Liver (tissue), 9 donors: ENCODE data around the gene ADCY3. TPM values are rescaled to one million over a fixed set of nuclear protein-coding genes. Genes with fewer than 3 reads are reported as not detected.

Source experiments
- DNase-seq: peaks from one replicate; pipeline ENCODE4 v3.0.0-alpha.2; 2017; ENCODE audit warnings: low spot score
- H3K27ac ChIP-seq, 2 donors: one replicate each; pipeline ENCODE4 v1.7.0; 2013; ENCODE audit warnings: inconsistent platforms in 2 of 2, low read length in 2 of 2, control low read depth in 1 of 2, low read depth in 1 of 2, mild to moderate bottlenecking in 1 of 2
- H3K27me3 ChIP-seq, 4 donors: one replicate each; pipeline versions ENCODE4 v1.6.1 to v1.7.0; 2013; ENCODE audit warnings: low read length in 3 of 4, inconsistent platforms in 1 of 4, mild to moderate bottlenecking in 1 of 4, moderate library complexity in 1 of 4; ENCODE audit not compliant: control insufficient read depth in 4 of 4, insufficient read depth in 4 of 4
- H3K36me3 ChIP-seq, 4 donors: one replicate each; pipeline versions ENCODE4 v1.6.1 to v1.7.0; 2013; ENCODE audit warnings: low read length in 3 of 4, mild to moderate bottlenecking in 3 of 4, low read depth in 1 of 4, moderate library complexity in 1 of 4; ENCODE audit not compliant: control insufficient read depth in 4 of 4, insufficient read depth in 3 of 4
- H3K4me1 ChIP-seq, 4 donors: one replicate each; pipeline versions ENCODE4 v1.6.1 to v1.7.0; 2013; ENCODE audit warnings: low read length in 3 of 4, mild to moderate bottlenecking in 3 of 4, moderate library complexity in 1 of 4; ENCODE audit not compliant: control insufficient read depth in 4 of 4, insufficient read depth in 4 of 4
- H3K4me3 ChIP-seq, 3 donors: one replicate each; pipeline versions ENCODE4 v1.6.1 to v1.7.0; 2013; ENCODE audit warnings: low read length in 3 of 3, control low read depth in 1 of 3, low read depth in 1 of 3, mild to moderate bottlenecking in 1 of 3
- H3K9ac ChIP-seq, 2 donors: one replicate each; pipeline ENCODE4 v1.7.0; 2013; ENCODE audit warnings: low read length in 2 of 2, mild to moderate bottlenecking in 2 of 2, moderate library complexity in 2 of 2, control low read depth in 1 of 2, low read depth in 1 of 2
- H3K9me3 ChIP-seq, 4 donors: one replicate each; pipeline versions ENCODE4 v1.6.1 to v1.7.0; 2013; ENCODE audit warnings: low read length in 3 of 4; ENCODE audit not compliant: control insufficient read depth in 4 of 4
- ATF3 ChIP-seq: IDR thresholded peaks from 2 replicates; pipeline ENCODE4 v1.6.1; 2016; ENCODE audit warnings: antibody characterized with exemption
- CTCF ChIP-seq: fragments of 150-350 bp; IDR thresholded peaks from 2 replicates; pipeline ENCODE4 v1.5.1; 2017; ENCODE audit warnings: improper control_type of control experiment, low read depth, low read length; ENCODE audit not compliant: missing input control
- FOXA2 ChIP-seq: IDR thresholded peaks from 2 replicates; pipeline ENCODE4 v1.6.1; 2016; ENCODE audit warnings: antibody characterized with exemption
- GABPA ChIP-seq, 2 donors: IDR thresholded peaks in 1 of 2; conservative IDR thresholded peaks in 1 of 2; 2 replicates each; pipeline ENCODE4 v1.6.1; 2016; ENCODE audit warnings: antibody characterized with exemption in 2 of 2, mild to moderate bottlenecking in 1 of 2, moderate library complexity in 1 of 2
- HNF4A ChIP-seq, 2 donors: conservative IDR thresholded peaks; 2 replicates each; pipeline ENCODE4 v1.6.1; 2016; ENCODE audit warnings: antibody characterized with exemption in 2 of 2, mild to moderate bottlenecking in 2 of 2
- HNF4G ChIP-seq: IDR thresholded peaks from 2 replicates; pipeline ENCODE4 v1.6.1; 2016; ENCODE audit warnings: antibody characterized with exemption
- JUND ChIP-seq, 2 donors: IDR thresholded peaks; 2 replicates each; pipeline ENCODE4 v1.6.1; 2016; ENCODE audit warnings: antibody characterized with exemption in 2 of 2
- NR2F2 ChIP-seq: IDR thresholded peaks from 2 replicates; pipeline ENCODE4 v1.6.1; 2016; ENCODE audit warnings: antibody characterized with exemption
- RAD21 ChIP-seq, 2 donors: IDR thresholded peaks; 2 replicates each; pipeline ENCODE4 v1.6.1; 2016; ENCODE audit warnings: antibody characterized with exemption in 2 of 2, mild to moderate bottlenecking in 2 of 2
- REST ChIP-seq: IDR thresholded peaks from 2 replicates; pipeline ENCODE4 v1.6.1; 2016; ENCODE audit warnings: antibody characterized with exemption, mild to moderate bottlenecking
- RXRA ChIP-seq, 2 donors: IDR thresholded peaks; 2 replicates each; pipeline ENCODE4 v1.6.1; 2017 to 2018; ENCODE audit warnings: antibody characterized with exemption in 2 of 2, mild to moderate bottlenecking in 1 of 2
- TAF1 ChIP-seq: conservative IDR thresholded peaks from 2 replicates; pipeline ENCODE4 v1.6.1; 2016; ENCODE audit warnings: antibody characterized with exemption, mild to moderate bottlenecking
- YY1 ChIP-seq: IDR thresholded peaks from 2 replicates; pipeline ENCODE4 v1.6.1; 2016; ENCODE audit warnings: antibody characterized with exemption, mild to moderate bottlenecking
- WGBS: extraction: QIAGEN DNeasy Blood & Tissue Kit; methylation state at CpG from one replicate; pipeline ENCODE4 v1.1.7; 2013; 5-methylcytosine and 5-hydroxymethylcytosine counted together
- polyA plus RNA-seq, 2 donors: library from polyadenylated mRNA; stranded (reverse) in 1 of 2; unstranded in 1 of 2; fragments of 200-250 nt in 1 of 2; fragments of >200 nt in 1 of 2; fragmentation: Nextera tagmentation in 1 of 2; extraction: Ambion mirVana in 1 of 2; gene quantifications; one replicate each; pipeline versions ENCODE4 v1.2.1 to v1.2.3, GENCODE V29; 2013 to 2015
- total RNA-seq, 2 donors: library from RNA; depleted of rRNA; stranded (reverse); fragments of >200 nt; gene quantifications; one replicate each; pipeline ENCODE4 v1.2.3, GENCODE V29; 2014
- TF ChIP-seq, protein P1 (sequence below): IDR thresholded peaks from 2 replicates; pipeline ENCODE4 v1.6.1; 2016; ENCODE audit warnings: antibody characterized with exemption
- TF ChIP-seq, protein P2 (sequence below): IDR thresholded peaks from 2 replicates; pipeline ENCODE4 v1.6.1; 2016; ENCODE audit warnings: antibody characterized with exemption
- donor health status: healthy.
- donor health status: healthy.
- donor health status: healthy.
- donor health status: healthy.
- donor health status: healthy.

ADCY3 gene
- total and polyA plus RNA-seq, 4 donors: 0.99 to 8.4 (median 6.4) TPM

DNA sequence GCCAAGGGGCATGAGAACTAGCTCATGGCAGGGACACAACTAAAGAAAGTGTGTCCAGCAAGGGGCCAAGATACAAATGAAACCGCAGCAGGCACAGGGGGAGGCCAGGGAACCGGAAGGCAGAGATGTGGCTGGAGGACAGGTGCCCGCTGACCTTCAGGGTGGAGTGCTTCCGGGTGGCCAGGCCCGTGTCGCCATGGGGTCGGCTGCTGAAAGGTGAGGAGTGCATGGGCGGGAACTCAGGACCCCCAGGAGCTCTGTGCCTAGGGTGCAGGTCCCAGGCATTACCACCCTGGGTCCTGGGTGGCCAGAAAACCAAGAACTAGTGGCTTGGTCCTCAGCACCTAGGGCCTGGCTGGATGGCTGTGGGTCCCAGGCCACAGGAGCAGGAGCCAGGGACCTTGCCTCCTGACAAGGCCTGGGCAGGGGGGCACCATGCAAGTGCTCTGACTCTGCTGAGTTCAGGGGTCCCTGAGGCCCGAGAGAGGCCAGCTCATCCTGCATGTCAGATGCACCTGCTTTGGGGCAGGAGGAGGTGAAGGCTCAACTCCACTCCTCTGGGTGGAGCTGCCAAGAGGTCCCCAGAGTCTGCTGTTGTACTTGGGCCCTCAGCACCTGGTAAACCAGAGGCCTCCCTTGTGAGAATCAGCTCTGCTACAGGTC lies 75.9 kb downstream of the ADCY3 start:
- DNase-seq: no peak
- no peaks in the 10 kb centered on the region for H3K4me1 ChIP-seq
- no peaks in the 10 kb centered on the region for H3K27me3 ChIP-seq
- H3K36me3 ChIP-seq: peaks cover 0 to 2% (median 0%) of the 10 kb centered on the region in 4 donors
- H3K9ac ChIP-seq: no peak overlapping the region
- 95% methylated on average over 9 of the region's 9 CpGs for WGBS
- no peak overlapping the region for H3K4me3 ChIP-seq
- no peaks in the 10 kb centered on the region for H3K9me3 ChIP-seq
- no peak overlapping the region for H3K27ac ChIP-seq
- TF ChIP-seq, protein P1, sequence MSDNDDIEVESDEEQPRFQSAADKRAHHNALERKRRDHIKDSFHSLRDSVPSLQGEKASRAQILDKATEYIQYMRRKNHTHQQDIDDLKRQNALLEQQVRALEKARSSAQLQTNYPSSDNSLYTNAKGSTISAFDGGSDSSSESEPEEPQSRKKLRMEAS: no peak
- TF ChIP-seq HNF4G (no peak), REST (no peak), JUND (IDR thresholded peaks at IDR 0.05) (no peak), RXRA (IDR thresholded peaks at IDR 0.05) (no peak), GABPA (IDR thresholded peaks at IDR 0.05 in 1 of 2, conservative IDR thresholded peaks at IDR 0.05 in 1 of 2) (no peak), RAD21 (IDR thresholded peaks at IDR 0.05) (no peak), HNF4A (conservative IDR thresholded peaks at IDR 0.05) (no peak), YY1 (no peak), ATF3 (no peak), CTCF (no peak), FOXA2 (no peak), NR2F2 (no peak), TAF1 (no peak)
- TF ChIP-seq, protein P2, sequence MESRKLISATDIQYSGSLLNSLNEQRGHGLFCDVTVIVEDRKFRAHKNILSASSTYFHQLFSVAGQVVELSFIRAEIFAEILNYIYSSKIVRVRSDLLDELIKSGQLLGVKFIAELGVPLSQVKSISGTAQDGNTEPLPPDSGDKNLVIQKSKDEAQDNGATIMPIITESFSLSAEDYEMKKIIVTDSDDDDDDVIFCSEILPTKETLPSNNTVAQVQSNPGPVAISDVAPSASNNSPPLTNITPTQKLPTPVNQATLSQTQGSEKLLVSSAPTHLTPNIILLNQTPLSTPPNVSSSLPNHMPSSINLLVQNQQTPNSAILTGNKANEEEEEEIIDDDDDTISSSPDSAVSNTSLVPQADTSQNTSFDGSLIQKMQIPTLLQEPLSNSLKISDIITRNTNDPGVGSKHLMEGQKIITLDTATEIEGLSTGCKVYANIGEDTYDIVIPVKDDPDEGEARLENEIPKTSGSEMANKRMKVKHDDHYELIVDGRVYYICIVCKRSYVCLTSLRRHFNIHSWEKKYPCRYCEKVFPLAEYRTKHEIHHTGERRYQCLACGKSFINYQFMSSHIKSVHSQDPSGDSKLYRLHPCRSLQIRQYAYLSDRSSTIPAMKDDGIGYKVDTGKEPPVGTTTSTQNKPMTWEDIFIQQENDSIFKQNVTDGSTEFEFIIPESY: no peak
